A673 (cell line): Measurements from ENCODE around the gene TMEM14A. TPM values are rescaled to one million over a fixed set of nuclear protein-coding genes. Genes with fewer than 3 reads are reported as not detected.
A peak's percentile ranks its signal among the peaks of the same experiment; 100 is the strongest.

Source experiments
- BruUV-seq: library from RNA; stranded (reverse); fragments of 400-500 nt; replicated peaks from 2 replicates; lab custom pipeline; 2021; lab: Mats Ljungman, UMichigan
- CTCF ChIA-PET: fragments of 300-600 bp; sonication (Branson Sonifier 250); formaldehyde crosslinking; loops from one replicate; lab custom pipeline; 2022; ENCODE audit warnings: antibody characterized with exemption; lab: Charles Lee
- POLR2A ChIA-PET: fragments of 300-600 bp; sonication (Branson Sonifier 250); formaldehyde crosslinking; loops from one replicate; lab custom pipeline; 2022; ENCODE audit warnings: antibody characterized with exemption; ENCODE audit not compliant: low non-redundant PET; lab: Charles Lee
- DNase-seq: peaks from one replicate; pipeline ENCODE4 v3.0.0-alpha.2; 2015; ENCODE audit warnings: low spot score
- H3K27ac ChIP-seq: fragments of 200-600 bp; sonication (generic); 2 replicates; pipeline ENCODE4 v1.5.1; 2016; ENCODE audit warnings: mixed run types, low read depth, mild to moderate bottlenecking, mixed read lengths, antibody characterized with exemption, low read length; ENCODE audit not compliant: poor library complexity, severe bottlenecking
- H3K27me3 ChIP-seq: fragments of 200-600 bp; sonication (generic); replicated peaks from 2 replicates; pipeline ENCODE4 v1.6.1; 2017; ENCODE audit warnings: mixed run types, low read depth, mild to moderate bottlenecking, mixed read lengths, antibody characterized with exemption, low read length; ENCODE audit not compliant: insufficient read depth, poor library complexity
- H3K36me3 ChIP-seq: fragments of 200-600 bp; sonication (generic); 2 replicates; pipeline ENCODE4 v1.6.1; 2016; ENCODE audit warnings: mixed run types, mild to moderate bottlenecking, mixed read lengths, antibody characterized with exemption, low read length; ENCODE audit not compliant: insufficient read depth, poor library complexity, severe bottlenecking
- H3K4me1 ChIP-seq: fragments of 200-600 bp; sonication (generic); 2 replicates; pipeline ENCODE4 v1.6.1; 2017; ENCODE audit warnings: mixed run types, mild to moderate bottlenecking, mixed read lengths, antibody characterized with exemption, low read length; ENCODE audit not compliant: insufficient read depth, poor library complexity, severe bottlenecking
- H3K4me3 ChIP-seq: fragments of 200-600 bp; sonication (generic); 2 replicates; pipeline ENCODE4 v1.5.1; 2016; ENCODE audit warnings: low read depth, mixed run types, mild to moderate bottlenecking, mixed read lengths, low read length; ENCODE audit not compliant: poor library complexity, severe bottlenecking
- H3K9me3 ChIP-seq: fragments of 200-600 bp; sonication (generic); 2 replicates; pipeline ENCODE4 v1.6.1; 2016; ENCODE audit warnings: mixed run types, low read depth, mild to moderate bottlenecking, mixed read lengths, antibody characterized with exemption, low read length; ENCODE audit not compliant: poor library complexity, severe bottlenecking
- CTCF ChIP-seq: fragments of 300-800, 200-600 bp; sonication (generic); conservative IDR thresholded peaks from 2 replicates; pipeline ENCODE4 v1.5.1; 2017; ENCODE audit warnings: low read depth, mild to moderate bottlenecking, antibody characterized with exemption, low read length, moderate library complexity, mixed read lengths
- EZH2 ChIP-seq: fragments of 200-600 bp; sonication (generic); IDR thresholded peaks from 2 replicates; pipeline ENCODE4 v1.6.1; 2017; ENCODE audit warnings: borderline replicate concordance, low read depth, mild to moderate bottlenecking, mixed read lengths, antibody characterized with exemption, low read length; ENCODE audit not compliant: poor library complexity, severe bottlenecking
- intact Hi-C: fragments of 100-400 bp; cut with micrococcal nuclease; formaldehyde crosslinking; loops from one replicate; pipeline ENCODE4 v1.10.0; 2022; ENCODE audit not compliant: unreplicated experiment
- total RNA-seq: library from RNA; stranded (reverse); gene quantifications from 2 replicates; pipeline ENCODE4 v1.2.3, GENCODE V29; 2021

The TMEM14A gene
- total RNA-seq, 1 experiment from 2014 or later, result 8.4 TPM

- BruUV-seq, result no TSS peak
- peaks cover 18% of the 10 kb centered on the region for H3K4me1 ChIP-seq
- no peak for DNase-seq
- CTCF ChIA-PET, result no interaction called here
- POLR2A ChIA-PET, result no interaction called here
- intact Hi-C loops, result no loop called here
- H3K27ac ChIP-seq, result no peak overlapping the region
- no peak overlapping the region for H3K4me3 ChIP-seq
- H3K9me3 ChIP-seq, result no peaks in the 10 kb centered on the region
- H3K27me3 ChIP-seq, result no peaks in the 10 kb centered on the region
- TF ChIP-seq EZH2 (no peak), CTCF (no peak)
- H3K36me3 ChIP-seq, result peaks cover 4% of the 10 kb centered on the region
Measured at GRCh38 chr6:52666523-52666922, 4.4 kb upstream of the TMEM14A start.

DNA sequence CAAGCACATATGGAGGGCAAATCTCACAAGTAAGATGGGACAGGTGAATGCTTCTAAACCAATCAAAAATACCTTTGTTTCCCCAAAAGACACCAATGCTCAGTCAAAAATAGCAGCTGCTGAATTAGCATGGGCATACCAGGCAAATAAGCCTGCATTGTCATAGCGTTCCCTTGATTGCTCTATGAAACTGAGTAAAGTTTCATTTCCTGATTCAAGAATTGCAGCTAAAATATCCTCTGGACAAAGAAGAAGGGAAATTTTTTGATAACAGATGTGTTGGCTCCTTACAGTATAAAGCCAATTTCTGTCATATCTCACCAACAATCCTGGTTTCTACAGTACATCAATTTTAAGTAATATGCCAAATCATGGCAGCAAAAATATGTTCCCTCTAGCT, 3.3 kb upstream of the TMEM14A start:
- H3K27me3 ChIP-seq, result no peaks in the 10 kb centered on the region
- ChIA-PET POLR2A (no interaction called here), CTCF (no interaction called here)
- no peaks in the 10 kb centered on the region for H3K9me3 ChIP-seq
- BruUV-seq, result no TSS peak
- no peak overlapping the region for H3K4me3 ChIP-seq
- DNase-seq, result no peak
- TF ChIP-seq CTCF, result no peak
- TF ChIP-seq EZH2, result no peak
- H3K36me3 ChIP-seq, result peaks cover 4% of the 10 kb centered on the region
- H3K27ac ChIP-seq, result no peak overlapping the region
- intact Hi-C loops, result no loop called here
- peaks cover 12% of the 10 kb centered on the region for H3K4me1 ChIP-seq

DNA sequence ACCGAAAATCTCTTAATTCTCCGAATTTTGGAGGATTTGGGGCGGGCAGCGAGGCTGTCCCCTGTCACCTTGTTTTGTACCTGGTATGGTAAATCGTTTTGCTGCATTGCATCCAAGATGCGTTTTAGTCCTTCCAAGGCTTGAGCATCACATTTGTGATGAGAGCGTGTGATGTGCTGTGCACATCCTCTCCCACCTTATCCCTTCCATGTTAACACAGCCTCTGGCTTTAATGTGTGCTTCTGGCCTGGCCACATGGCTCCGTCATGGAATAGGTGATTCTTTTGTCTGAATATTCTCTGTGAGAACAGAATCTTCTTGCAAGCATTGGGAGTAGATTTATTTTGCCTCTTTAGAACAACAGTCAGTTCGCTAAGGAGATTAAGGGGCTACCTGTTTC, 763 bp downstream of the TMEM14A start:
- peaks cover 4% of the 10 kb centered on the region for H3K36me3 ChIP-seq
- intact Hi-C loops, result no loop called here
- H3K9me3 ChIP-seq, result no peaks in the 10 kb centered on the region
- no peak for TF ChIP-seq CTCF
- no peak for TF ChIP-seq EZH2
- ChIA-PET POLR2A (interaction anchor here (0.6 kb wide), 1 partner anchor 309 kb away, joined by 3 read pairs; the partner anchor contains the start of gene PAQR8), CTCF (no interaction called here)
- no peak for DNase-seq
- peak overlapping the region; percentile 53 for H3K4me3 ChIP-seq
- H3K27ac ChIP-seq, result no peak overlapping the region
- no TSS peak for BruUV-seq
- peaks cover 5% of the 10 kb centered on the region for H3K4me1 ChIP-seq
- H3K27me3 ChIP-seq, result no peaks in the 10 kb centered on the region
